ENCODE measurements around the gene NKX6-1.

GRCh38 chr4:84477738-84478137 is 21.4 kb downstream of the NKX6-1 start:
- no peak for TF ChIP-seq ZNF274 (IDR thresholded peaks at IDR 0.05; ENCODE audit: low read depth, low read length)
- no peak for TF ChIP-seq SUZ12 (IDR thresholded peaks at IDR 0.05; ENCODE audit: extremely low read depth, insufficient read depth, insufficient read length)

All from NT2/D1 (cell line).